Activated T-helper 9 cell treated with anti-CD3 and anti-CD28 coated beads, Interleukin-2, amount 50 U/mL, for 16 hours (primary cell): ENCODE data around the gene GRAP.
"Not testable (repeated sequence)": the region's sequence is repeated elsewhere in the genome, so short reads cannot be mapped to it uniquely, and the experiment has no call there.

Experiments used
- DNase-seq: peaks from one replicate; pipeline ENCODE4 v3.0.0-alpha.2; 2020; ENCODE audit warnings: low read depth

The GRAP gene

GRCh38 chr17:19042369-19042768, 4.4 kb downstream of the GRAP start:
- DNase-seq = not testable (repeated sequence)

- DNase-seq = not testable (repeated sequence)
Measured at GRCh38 chr17:19041871-19042270, 4.9 kb downstream of the GRAP start.

- DNase-seq = not testable (repeated sequence)
Measured at GRCh38 chr17:19040350-19040749, 6.4 kb downstream of the GRAP start.

DNA sequence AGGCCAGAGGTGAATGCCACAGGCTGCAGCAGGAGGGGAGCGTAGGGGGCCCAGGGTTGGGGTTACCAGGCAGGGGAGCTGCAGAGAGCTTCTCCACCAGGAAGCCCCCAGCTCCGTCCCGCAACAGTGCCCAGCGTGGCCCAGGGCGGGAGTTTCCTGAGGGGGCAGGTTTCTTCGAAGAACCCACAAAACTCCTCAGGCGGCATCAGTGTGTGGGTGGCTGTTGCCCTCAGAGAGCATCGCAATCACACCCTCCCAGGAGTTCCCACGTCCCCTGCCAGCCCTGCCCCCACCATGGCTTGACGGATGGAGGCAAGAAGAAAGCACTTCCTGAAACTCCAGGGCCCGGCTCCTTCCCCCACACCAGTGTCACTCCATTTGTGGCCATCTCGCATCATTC, 8.0 kb downstream of the GRAP start:
- DNase-seq = not testable (repeated sequence)

DNA sequence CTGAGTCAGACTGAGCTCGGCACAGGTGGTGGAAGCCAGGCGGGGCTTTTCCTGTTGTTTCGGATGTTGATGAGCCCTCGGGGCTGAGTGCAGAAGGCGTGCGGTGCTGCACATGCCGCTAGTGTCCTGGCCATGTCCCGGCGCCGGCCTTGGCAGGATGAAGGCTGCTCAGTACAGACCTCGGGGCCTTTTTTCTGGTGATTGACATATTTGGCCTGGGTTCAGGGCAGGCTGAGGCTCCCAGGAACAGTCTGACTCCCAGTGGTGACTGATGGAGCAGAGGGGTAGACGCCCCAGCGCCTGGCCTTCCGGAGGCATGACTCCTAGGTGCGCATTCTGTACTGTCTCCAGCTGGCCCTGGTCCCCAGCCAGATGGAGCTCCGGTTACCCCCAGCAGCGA, 8.8 kb downstream of the GRAP start:
- DNase-seq = not testable (repeated sequence)

GRCh38 chr17:19037547-19037946, 9.2 kb downstream of the GRAP start:
- DNase-seq = not testable (repeated sequence)

- not testable (repeated sequence) for DNase-seq
Measured at GRCh38 chr17:19036186-19036585, 10.6 kb downstream of the GRAP start.

DNA sequence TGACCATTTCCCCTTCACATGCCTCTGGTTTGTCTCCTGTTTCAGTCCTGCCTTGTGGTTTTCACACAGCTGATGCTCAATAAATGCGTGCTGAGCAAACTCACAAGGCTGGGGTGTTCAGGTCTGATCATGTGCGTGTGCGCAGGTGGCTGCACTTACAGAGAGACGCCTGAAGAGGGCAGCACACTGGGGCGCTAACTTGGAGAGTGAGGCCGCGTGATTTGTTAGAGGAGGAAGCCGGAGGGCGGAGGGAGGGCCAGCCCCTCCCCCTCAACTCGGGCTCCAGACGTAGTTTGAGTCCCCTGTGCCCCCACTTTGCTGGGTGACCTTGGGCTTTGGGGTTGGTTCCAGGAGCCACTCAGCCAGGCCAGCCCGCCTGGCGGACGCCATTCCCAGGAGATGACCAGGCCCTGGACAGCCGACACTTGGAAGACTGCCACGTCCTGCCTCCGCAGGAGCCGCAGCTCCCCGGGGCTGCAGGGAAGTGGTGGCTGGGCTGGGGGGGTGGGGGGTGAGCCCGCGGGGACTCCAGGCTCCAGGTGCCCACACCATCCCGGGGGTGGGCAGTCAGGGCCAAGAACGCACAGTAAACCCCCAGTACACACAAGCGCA, 14.3 kb downstream of the GRAP start:
- DNase-seq = not testable (repeated sequence)

DNA sequence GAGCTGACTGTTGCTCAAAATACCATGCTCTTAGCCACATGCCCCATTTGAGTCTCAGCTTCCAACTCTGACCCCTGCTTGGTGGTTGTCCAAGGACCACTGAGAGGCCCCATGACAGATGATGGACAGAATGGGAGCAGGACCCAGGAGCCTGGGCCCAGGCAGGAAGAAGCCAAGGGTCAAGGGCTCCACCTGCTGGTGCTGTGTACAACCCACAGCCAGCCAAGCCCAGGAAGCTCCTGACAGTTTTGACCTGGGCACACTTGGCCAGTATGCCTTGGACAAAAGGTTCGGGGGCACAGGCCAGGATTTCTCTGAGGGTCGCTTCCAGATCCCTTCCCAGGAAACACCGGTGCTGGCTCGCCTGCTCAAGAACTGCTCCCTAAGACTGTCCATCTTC, 15.0 kb downstream of the GRAP start:
- DNase-seq = peak; percentile 39

DNA sequence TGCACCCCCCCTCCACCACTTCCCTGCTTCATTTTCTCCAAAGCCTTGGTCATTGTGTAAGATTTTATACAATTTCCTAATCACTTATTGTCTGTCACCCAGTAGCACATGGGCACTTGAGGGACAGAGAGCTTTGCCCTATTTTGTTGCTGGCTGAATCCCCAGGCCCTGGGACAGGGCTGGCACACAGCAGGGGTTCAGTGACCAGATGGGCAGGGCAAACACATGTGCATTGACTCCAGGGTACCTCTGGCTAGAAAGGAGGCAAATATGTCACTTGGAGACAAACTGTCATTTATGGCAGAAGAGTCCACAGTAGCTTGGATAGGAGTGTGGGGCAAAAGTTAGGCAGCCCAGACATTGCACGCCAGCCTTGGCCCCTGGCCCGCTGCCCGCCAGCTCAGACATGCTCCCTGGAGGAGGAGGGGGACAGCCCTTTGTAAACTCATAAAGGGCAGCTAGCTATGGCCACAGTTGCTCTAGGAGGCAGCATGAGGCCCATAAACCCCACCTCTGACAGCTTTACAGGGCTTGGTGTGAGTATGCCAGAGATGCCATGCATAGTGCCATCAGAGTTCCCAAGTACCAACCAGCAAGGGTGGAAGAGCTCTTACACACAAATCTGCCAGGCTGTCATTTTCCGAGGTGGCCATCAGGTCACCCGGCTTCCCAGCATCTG, 15.8 kb downstream of the GRAP start:
- DNase-seq = not testable (repeated sequence)

DNA sequence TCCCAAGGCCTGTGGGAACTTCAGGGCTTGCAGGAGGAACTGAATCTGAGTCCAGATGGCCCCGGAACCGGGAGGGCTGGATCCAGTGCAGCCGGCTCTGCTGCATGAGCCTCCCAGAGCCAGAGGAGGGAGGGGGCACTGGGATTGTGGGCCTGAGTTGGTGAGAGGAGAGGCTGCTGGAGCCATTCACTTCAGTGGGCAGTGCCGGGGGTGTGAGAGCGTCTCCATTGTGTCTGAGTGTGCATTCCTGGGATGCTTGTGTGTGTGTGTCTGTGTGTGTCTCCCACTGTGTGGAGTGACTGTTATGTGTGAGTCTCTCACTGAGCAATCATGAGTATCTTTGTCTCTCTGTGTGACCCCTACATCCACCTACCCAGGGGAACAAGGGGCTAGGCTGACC, 17.0 kb downstream of the GRAP start:
- not testable (repeated sequence) for DNase-seq

GRCh38 chr17:19028671-19029070, 18.1 kb downstream of the GRAP start:
- not testable (repeated sequence) for DNase-seq

- DNase-seq = no peak
Measured at GRCh38 chr17:19024101-19025078, 22.4 kb downstream of the GRAP start.

DNA sequence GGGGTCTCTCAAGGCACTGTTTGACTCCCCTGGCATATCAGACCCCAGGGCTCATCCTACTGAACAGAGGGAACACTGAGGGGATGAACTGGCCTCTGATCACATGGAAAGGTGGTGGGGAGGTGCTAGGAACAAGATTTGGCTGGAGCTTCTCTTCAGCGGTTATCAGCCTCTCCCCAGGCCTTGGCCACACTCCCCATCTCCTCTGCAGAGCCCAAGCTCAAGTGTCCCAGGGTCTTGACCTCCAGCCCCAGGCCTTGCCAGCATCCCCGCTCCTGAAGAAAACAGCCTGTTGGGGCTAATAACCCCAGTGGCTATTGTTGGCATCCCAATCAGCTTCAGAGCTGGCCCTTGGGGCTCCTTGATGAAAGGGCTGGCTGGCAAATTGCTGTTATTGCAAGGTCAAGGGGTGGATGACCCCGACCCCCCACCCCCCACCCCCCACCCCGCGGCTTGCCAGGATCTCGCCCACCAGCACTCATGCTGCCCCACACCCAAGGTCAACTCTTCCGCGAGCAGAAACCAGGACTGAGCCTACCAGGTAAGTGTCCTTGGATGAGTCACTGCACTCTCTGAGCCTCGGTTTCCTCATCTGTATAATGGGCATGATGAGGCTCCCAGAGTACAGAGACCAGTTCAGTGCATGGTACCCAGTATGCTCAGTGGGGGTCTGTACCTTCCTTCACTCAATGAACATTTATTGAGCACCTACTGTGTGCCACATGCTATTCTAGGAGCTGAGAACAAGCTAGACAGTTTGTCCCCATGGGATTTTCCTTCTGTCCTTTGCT, 23.4 kb downstream of the GRAP start:
- no peak for DNase-seq

DNA sequence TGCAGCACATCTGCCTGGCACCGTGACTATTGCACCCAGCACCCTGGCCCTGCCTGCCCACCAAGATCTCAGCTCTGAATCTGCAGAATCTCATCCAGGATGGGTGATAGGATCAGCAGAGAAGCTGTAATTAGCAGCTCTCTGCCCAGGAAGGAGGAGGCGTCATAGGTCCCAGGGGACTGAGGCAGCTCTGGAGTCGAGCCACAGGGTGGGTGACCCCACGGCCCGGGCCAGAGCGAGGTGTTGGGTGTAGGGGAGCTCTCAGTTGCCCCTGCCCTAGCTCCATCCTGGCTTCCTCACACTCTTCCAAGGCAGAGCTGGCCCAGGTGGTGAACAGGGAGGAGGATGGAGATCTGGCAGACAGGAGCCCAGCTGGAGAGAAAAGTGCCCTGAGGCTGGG, 24.0 kb downstream of the GRAP start:
- DNase-seq = no peak

GRCh38 chr17:19022128-19022527, 24.6 kb downstream of the GRAP start:
- DNase-seq = no peak

DNA sequence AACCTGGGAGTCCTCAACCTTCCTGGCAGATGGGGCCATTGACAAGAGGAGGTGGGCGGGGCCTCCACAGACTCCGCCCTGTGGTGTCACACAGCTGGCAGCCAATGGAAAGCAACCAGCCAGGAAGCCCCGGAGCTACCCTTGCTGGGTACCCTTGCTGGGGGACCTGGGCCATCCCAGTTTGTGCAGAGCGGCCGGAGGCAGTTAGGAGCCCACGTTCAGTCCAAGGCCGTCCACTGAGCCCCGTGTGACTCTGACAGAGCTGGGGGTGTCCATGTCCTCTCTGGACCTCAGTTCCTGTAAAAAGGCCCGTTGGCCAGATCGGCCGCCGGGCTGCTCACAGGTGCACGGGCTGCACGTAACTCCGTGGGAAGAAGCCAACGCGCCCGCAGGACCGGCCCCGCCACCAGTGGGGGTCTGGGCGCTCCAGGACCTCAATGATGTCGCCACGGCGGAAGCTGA, 25.1 kb downstream of the GRAP start:
- no peak for DNase-seq

DNA sequence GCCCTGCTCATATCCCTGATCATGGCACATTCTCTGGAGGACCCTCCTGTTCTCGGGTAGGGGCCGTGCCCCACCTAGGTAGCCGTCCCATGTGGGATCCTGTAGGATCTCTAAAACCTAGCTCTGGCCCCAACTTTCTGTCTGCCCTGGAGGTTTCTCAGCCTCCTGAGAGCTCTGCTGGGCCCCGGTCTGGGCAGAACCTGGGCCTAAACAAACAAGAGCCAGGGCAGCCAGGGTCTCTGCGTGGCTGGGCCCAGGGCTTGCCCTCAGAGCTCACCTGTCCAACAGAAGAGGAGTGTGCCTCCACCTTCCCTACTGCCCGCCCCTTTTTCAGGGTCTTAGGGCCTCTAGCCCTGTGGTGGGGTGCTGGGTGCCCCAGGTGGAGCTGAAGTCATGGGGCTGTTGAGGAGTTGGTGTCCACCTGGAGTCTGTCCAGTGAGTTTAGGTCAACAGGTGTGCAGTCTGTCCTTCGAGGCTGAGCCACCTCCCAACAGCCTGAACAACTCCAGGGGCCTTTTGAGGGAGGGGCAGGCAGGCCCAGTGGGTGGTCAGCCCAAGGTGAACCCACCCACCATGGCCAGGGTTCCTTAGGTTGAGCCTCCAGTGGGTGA, 25.6 kb downstream of the GRAP start:
- DNase-seq = not testable (repeated sequence)

GRCh38 chr17:19020016-19020415, 26.7 kb downstream of the GRAP start:
- DNase-seq = no peak

GRCh38 chr17:19019041-19019941, 27.5 kb downstream of the GRAP start:
- no peak for DNase-seq
